Trophoblast cell (in vitro differentiated cells and primary cell): ENCODE measurements around the gene RNF167.

Source experiments
- DNase-seq, 2 donors: peaks; one replicate each; pipeline ENCODE4 v3.0.0-alpha.2; 2016
- H2AFZ ChIP-seq: 2 replicates; pipeline ENCODE4 v1.6.1; 2013; ENCODE audit warnings: low read length, moderate library complexity, mild to moderate bottlenecking; ENCODE audit not compliant: insufficient read depth, poor library complexity
- H2AK5ac ChIP-seq: 2 replicates; pipeline ENCODE4 v1.6.1; 2013; ENCODE audit warnings: mild to moderate bottlenecking, low read length
- H2BK120ac ChIP-seq: 2 replicates; pipeline ENCODE4 v1.6.1; 2013; ENCODE audit warnings: low read length, mild to moderate bottlenecking, moderate library complexity; ENCODE audit not compliant: insufficient read depth, poor library complexity
- H2BK12ac ChIP-seq: 2 replicates; pipeline ENCODE4 v1.6.1; 2013; ENCODE audit warnings: mild to moderate bottlenecking, low read length, moderate library complexity
- H2BK5ac ChIP-seq: 2 replicates; pipeline ENCODE4 v1.6.1; 2013; ENCODE audit warnings: low read length, low read depth, moderate library complexity, mild to moderate bottlenecking; ENCODE audit not compliant: poor library complexity
- H3K14ac ChIP-seq: 2 replicates; pipeline ENCODE4 v1.6.1; 2013; ENCODE audit warnings: mild to moderate bottlenecking, low read length
- H3K18ac ChIP-seq: 2 replicates; pipeline ENCODE4 v1.6.1; 2013; ENCODE audit warnings: mild to moderate bottlenecking, low read length
- H3K23ac ChIP-seq: 2 replicates; pipeline ENCODE4 v1.6.1; 2013; ENCODE audit warnings: low read length
- H3K27ac ChIP-seq: 2 replicates; pipeline ENCODE4 v1.5.1; 2013; ENCODE audit warnings: low read depth, mild to moderate bottlenecking, inconsistent platforms, low read length, moderate library complexity
- H3K27me3 ChIP-seq: 2 replicates; pipeline ENCODE4 v1.6.1; 2013; ENCODE audit warnings: inconsistent platforms, mild to moderate bottlenecking, low read length, moderate library complexity; ENCODE audit not compliant: insufficient read depth
- H3K36me3 ChIP-seq, 2 experiments: 1 replicate in 1 of 2; 2 replicates in 1 of 2; pipeline ENCODE4 v1.6.1; 2013; ENCODE audit warnings: low read length in 2 of 2, mild to moderate bottlenecking in 2 of 2, moderate library complexity in 1 of 2; ENCODE audit not compliant: insufficient read depth in 2 of 2, control insufficient read depth in 1 of 2
- H3K4ac ChIP-seq: 2 replicates; pipeline ENCODE4 v1.6.1; 2013; ENCODE audit warnings: low read depth, mild to moderate bottlenecking, low read length, moderate library complexity
- H3K4me1 ChIP-seq, 2 experiments: 1 replicate in 1 of 2; 2 replicates in 1 of 2; pipeline ENCODE4 v1.6.1; 2013; ENCODE audit warnings: low read length in 2 of 2, mild to moderate bottlenecking in 2 of 2, moderate library complexity in 1 of 2; ENCODE audit not compliant: insufficient read depth in 2 of 2, control insufficient read depth in 1 of 2
- H3K4me2 ChIP-seq: 2 replicates; pipeline ENCODE4 v1.6.1; 2013; ENCODE audit warnings: inconsistent platforms, mild to moderate bottlenecking, low read length, moderate library complexity
- H3K4me3 ChIP-seq: 2 replicates; pipeline ENCODE4 v1.5.1; 2013; ENCODE audit warnings: mild to moderate bottlenecking, low read depth, low read length, inconsistent platforms
- H3K79me1 ChIP-seq: one replicate; pipeline ENCODE4 v1.6.1; 2013; ENCODE audit warnings: low read length
- H3K79me2 ChIP-seq: 2 replicates; pipeline ENCODE4 v1.6.1; 2013; ENCODE audit warnings: low read length, mild to moderate bottlenecking; ENCODE audit not compliant: control insufficient read depth, insufficient read depth, poor library complexity
- H3K9ac ChIP-seq: 2 replicates; pipeline ENCODE4 v1.6.1; 2013; ENCODE audit warnings: mild to moderate bottlenecking, low read length
- H3K9me3 ChIP-seq: 2 replicates; pipeline ENCODE4 v1.6.1; 2013; ENCODE audit warnings: low read depth, mild to moderate bottlenecking, control low read depth, inconsistent platforms, low read length; ENCODE audit not compliant: insufficient read depth
- H4K12ac ChIP-seq: 2 replicates; pipeline ENCODE4 v1.6.1; 2013; ENCODE audit warnings: low read depth, mild to moderate bottlenecking, low read length, moderate library complexity
- H4K8ac ChIP-seq: 2 replicates; pipeline ENCODE4 v1.6.1; 2013; ENCODE audit warnings: low read depth, mild to moderate bottlenecking, low read length, moderate library complexity
- H4K91ac ChIP-seq: one replicate; pipeline ENCODE4 v1.6.1; 2013; ENCODE audit warnings: low read depth, mild to moderate bottlenecking, low read length, moderate library complexity
- WGBS: extraction: QIAGEN DNeasy Blood & Tissue Kit; methylation state at CpG from one replicate; pipeline ENCODE4 v1.1.7; 2013; ENCODE audit warnings: missing lambda C conversion rate; ENCODE audit not compliant: insufficient read length, insufficient coverage; ENCODE audit errors: extremely low coverage; 5-methylcytosine and 5-hydroxymethylcytosine counted together

The RNF167 gene

DNA sequence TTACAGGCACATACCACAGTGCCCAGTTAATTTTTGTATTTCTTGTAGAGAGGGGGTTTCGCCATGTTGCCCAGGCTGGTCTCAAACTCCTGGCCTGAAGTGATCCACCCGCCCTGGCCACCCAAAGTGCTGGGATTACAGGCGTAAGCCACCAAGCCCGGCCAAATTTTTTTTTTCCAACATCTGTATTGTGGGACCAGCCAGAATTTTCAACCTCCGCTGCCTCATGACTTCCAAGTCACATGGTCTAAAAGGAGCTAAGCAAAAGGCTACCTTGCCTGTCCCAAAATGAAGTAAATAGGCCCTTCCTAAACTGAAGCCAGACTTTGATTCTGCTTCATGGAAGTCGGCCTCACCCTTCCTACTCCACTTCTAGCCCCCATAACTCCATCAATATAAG lies 31.8 kb downstream of the RNF167 start:
- H3K14ac ChIP-seq = no peak overlapping the region
- no peak overlapping the region for H3K23ac ChIP-seq
- H3K27me3 ChIP-seq = no peaks in the 10 kb centered on the region
- no peak overlapping the region for H2AFZ ChIP-seq
- no peak overlapping the region for H3K4me2 ChIP-seq
- no peak overlapping the region for H3K9ac ChIP-seq
- H4K12ac ChIP-seq = no peak overlapping the region
- H3K9me3 ChIP-seq = no peaks in the 10 kb centered on the region
- H3K4me1 ChIP-seq = peaks cover 15 to 16% of the 10 kb centered on the region in 2 experiments
- H4K91ac ChIP-seq = no peak overlapping the region
- WGBS = no CpG with 5 or more reads among the region's 6 CpGs
- H2BK5ac ChIP-seq = no peak overlapping the region
- H3K36me3 ChIP-seq = peaks cover 26 to 30% of the 10 kb centered on the region in 2 experiments
- no peak overlapping the region for H3K4me3 ChIP-seq
- H3K79me2 ChIP-seq = peaks cover 15% of the 10 kb centered on the region
- H4K8ac ChIP-seq = no peak overlapping the region
- peaks cover 21% of the 10 kb centered on the region for H3K79me1 ChIP-seq
- no peak overlapping the region for H2AK5ac ChIP-seq
- DNase-seq = no peak
- H3K18ac ChIP-seq = no peak overlapping the region
- H3K27ac ChIP-seq = no peak overlapping the region
- H3K4ac ChIP-seq = no peak overlapping the region
- no peak overlapping the region for H2BK12ac ChIP-seq
- H2BK120ac ChIP-seq = no peak overlapping the region

DNA sequence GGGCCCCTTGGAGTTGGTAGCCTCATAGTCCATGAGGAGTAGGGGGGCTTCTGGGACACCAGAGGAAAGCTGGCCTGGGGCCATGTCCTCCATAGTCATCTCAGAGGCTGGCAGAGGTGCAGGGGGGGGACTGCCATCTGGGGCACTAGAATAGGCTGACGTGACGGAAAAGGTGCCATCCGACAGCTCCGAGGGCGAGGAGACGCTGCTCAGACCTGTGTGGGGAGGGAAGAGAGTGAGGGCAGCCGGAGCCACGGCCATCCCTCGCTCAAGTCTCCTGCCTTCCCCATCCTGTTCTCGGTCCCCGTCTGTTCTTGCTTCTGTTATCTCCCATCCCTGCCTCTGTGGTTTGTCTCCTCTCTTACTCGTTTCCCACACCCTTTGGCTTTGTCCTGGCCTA lies 32.3 kb downstream of the RNF167 start:
- Histone ChIP-seq H4K8ac (no peak overlapping the region), H3K4me1 (peaks cover 15 to 16% of the 10 kb centered on the region in 2 experiments), H3K9ac (no peak overlapping the region), H3K4me3 (no peak overlapping the region), H3K27ac (no peak overlapping the region), H3K27me3 (no peaks in the 10 kb centered on the region), H2BK12ac (no peak overlapping the region), H3K14ac (no peak overlapping the region), H3K36me3 (peaks cover 30 to 34% of the 10 kb centered on the region in 2 experiments), H4K91ac (no peak overlapping the region), H3K79me1 (peaks cover 20% of the 10 kb centered on the region), H2AFZ (no peak overlapping the region), H3K79me2 (peaks cover 15% of the 10 kb centered on the region), H3K9me3 (no peaks in the 10 kb centered on the region), H2BK5ac (no peak overlapping the region), H3K4ac (no peak overlapping the region), H3K18ac (no peak overlapping the region), H2BK120ac (no peak overlapping the region), H3K23ac (no peak overlapping the region), H4K12ac (no peak overlapping the region), H2AK5ac (no peak overlapping the region), H3K4me2 (no peak overlapping the region)
- no peak for DNase-seq
- no CpG with 5 or more reads among the region's 12 CpGs for WGBS

DNA sequence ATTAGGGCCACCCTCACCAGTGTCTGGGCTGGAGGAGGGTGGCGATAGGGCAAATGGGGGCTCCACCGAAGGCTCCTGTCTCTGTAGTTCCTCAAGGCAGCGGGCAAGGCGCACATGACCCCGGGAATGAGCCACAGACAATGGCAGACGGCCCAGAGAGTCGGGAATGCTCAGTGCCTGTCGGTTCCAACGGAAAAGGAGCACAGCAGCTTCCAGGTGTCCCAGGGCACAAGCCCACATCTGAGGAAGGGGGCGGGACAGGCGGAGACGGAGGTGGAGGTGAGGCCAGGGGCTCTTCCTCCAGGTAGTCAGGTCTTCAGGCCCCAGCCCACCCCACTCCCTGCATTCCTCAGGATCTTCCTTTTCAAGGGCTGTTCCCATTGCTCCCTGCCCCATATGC lies 32.7 kb downstream of the RNF167 start:
- Histone ChIP-seq H3K27me3 (no peaks in the 10 kb centered on the region), H3K18ac (no peak overlapping the region), H3K79me2 (peaks cover 15% of the 10 kb centered on the region), H2AK5ac (no peak overlapping the region), H3K4ac (no peak overlapping the region), H2BK12ac (no peak overlapping the region), H3K4me2 (no peak overlapping the region), H3K36me3 (peaks cover 34 to 36% of the 10 kb centered on the region in 2 experiments), H2AFZ (no peak overlapping the region), H2BK5ac (no peak overlapping the region), H3K23ac (no peak overlapping the region), H3K4me1 (peaks cover 15 to 16% of the 10 kb centered on the region in 2 experiments), H4K91ac (no peak overlapping the region), H4K12ac (no peak overlapping the region), H3K14ac (no peak overlapping the region), H3K79me1 (peaks cover 17% of the 10 kb centered on the region), H2BK120ac (no peak overlapping the region), H3K27ac (no peak overlapping the region), H3K9ac (no peak overlapping the region), H3K4me3 (no peak overlapping the region), H3K9me3 (no peaks in the 10 kb centered on the region), H4K8ac (no peak overlapping the region)
- no peak for DNase-seq
- WGBS = no CpG with 5 or more reads among the region's 12 CpGs

DNA sequence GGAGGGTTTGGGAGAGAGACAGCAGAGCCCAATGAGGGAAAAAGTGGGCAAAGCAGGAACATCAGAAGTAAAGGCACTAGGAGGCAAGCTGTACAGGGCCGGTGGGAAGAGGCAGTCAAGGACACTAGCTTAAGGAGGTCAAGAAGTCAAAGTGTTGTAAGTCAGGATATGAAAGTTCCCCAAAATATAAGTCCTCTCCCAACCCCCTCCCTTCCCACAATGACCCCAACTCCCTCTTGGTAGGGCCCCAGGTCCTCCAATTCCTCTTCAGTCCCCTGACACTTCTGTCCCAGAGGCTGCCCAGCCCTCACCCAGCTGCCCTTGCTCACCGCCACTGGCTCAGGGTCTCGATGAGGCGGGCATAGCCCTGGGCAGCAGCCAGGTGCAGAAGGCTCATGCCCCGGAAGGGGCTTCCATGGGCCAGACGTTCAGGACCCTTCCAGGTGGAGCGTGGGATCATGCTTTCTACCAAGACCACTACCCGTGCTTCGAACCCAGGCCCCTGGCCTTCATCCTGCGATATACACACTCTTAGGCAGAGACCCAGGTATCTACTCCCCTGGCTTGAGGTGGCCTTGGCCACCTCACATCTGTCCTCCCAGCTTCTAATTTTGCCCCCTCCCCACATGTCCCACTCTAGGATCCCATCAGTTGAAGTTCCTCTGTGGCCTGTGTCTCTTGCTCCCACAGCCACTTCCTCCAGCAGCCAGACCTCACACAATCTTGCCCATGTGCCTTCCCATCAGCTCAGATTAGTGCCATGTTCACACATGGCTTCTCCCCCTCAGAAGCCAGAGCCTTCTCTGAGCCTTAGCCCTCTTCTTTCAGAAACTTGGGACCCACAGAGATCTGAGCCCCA lies 33.4 kb downstream of the RNF167 start:
- H4K12ac ChIP-seq = no peak overlapping the region
- H3K79me2 ChIP-seq = peaks cover 10% of the 10 kb centered on the region
- WGBS = no CpG with 5 or more reads among the region's 10 CpGs
- H3K9me3 ChIP-seq = no peaks in the 10 kb centered on the region
- H3K36me3 ChIP-seq = peaks cover 40 to 41% of the 10 kb centered on the region in 2 experiments
- no peak overlapping the region for H3K4me2 ChIP-seq
- no peak overlapping the region for H3K23ac ChIP-seq
- no peak overlapping the region for H3K9ac ChIP-seq
- no peak overlapping the region for H3K4me3 ChIP-seq
- H3K27ac ChIP-seq = no peak overlapping the region
- H4K91ac ChIP-seq = no peak overlapping the region
- DNase-seq = no peak
- H3K4me1 ChIP-seq = peaks cover 15 to 16% of the 10 kb centered on the region in 2 experiments
- no peak overlapping the region for H3K4ac ChIP-seq
- H2AFZ ChIP-seq = no peak overlapping the region
- no peak overlapping the region for H4K8ac ChIP-seq
- H3K27me3 ChIP-seq = no peaks in the 10 kb centered on the region
- no peak overlapping the region for H2AK5ac ChIP-seq
- no peak overlapping the region for H2BK120ac ChIP-seq
- peaks cover 10% of the 10 kb centered on the region for H3K79me1 ChIP-seq
- no peak overlapping the region for H2BK5ac ChIP-seq
- H2BK12ac ChIP-seq = no peak overlapping the region
- H3K14ac ChIP-seq = no peak overlapping the region
- H3K18ac ChIP-seq = no peak overlapping the region
